HG03460 (cell line): ENCODE results near the gene GABBR2.
"Not testable (repeated sequence)": the region's sequence is repeated elsewhere in the genome, so short reads cannot be mapped to it uniquely, and the experiment has no call there.

Experiments
- ATAC-seq: cut with Tn5 transposase; IDR thresholded peaks from one replicate; pipeline ENCODE4 v1.9.1; 2021; ENCODE audit not compliant: unreplicated experiment

The GABBR2 gene

GRCh38 chr9:98686961-98687855 is 21.5 kb downstream of the GABBR2 start:
- ATAC-seq = no peak

- ATAC-seq = not testable (repeated sequence)
Measured at GRCh38 chr9:98684816-98685215, 23.9 kb downstream of the GABBR2 start.

GRCh38 chr9:98678244-98678842 is 30.4 kb downstream of the GABBR2 start:
- ATAC-seq = no peak

- ATAC-seq = no peak
Measured at GRCh38 chr9:98673681-98674080, 35.1 kb downstream of the GABBR2 start.

- no peak for ATAC-seq
Measured at GRCh38 chr9:98667005-98667640, 41.6 kb downstream of the GABBR2 start.

GRCh38 chr9:98665501-98665900 is 43.2 kb downstream of the GABBR2 start:
- no peak for ATAC-seq

GRCh38 chr9:98660541-98660940 is 48.2 kb downstream of the GABBR2 start:
- no peak for ATAC-seq

- no peak for ATAC-seq
Measured at GRCh38 chr9:98658951-98659351, 49.8 kb downstream of the GABBR2 start.

GRCh38 chr9:98657897-98658296 is 50.8 kb downstream of the GABBR2 start:
- no peak for ATAC-seq

GRCh38 chr9:98656511-98656910 is 52.2 kb downstream of the GABBR2 start:
- ATAC-seq = no peak

- not testable (repeated sequence) for ATAC-seq
Measured at GRCh38 chr9:98655428-98655827, 53.3 kb downstream of the GABBR2 start.

GRCh38 chr9:98654247-98654646 is 54.5 kb downstream of the GABBR2 start:
- ATAC-seq = no peak

GRCh38 chr9:98652741-98653140 is 56.0 kb downstream of the GABBR2 start:
- ATAC-seq = no peak

- no peak for ATAC-seq
Measured at GRCh38 chr9:98652302-98652701, 56.4 kb downstream of the GABBR2 start.

GRCh38 chr9:98647236-98647635 is 61.5 kb downstream of the GABBR2 start:
- no peak for ATAC-seq

- no peak for ATAC-seq
Measured at GRCh38 chr9:98644011-98644410, 64.7 kb downstream of the GABBR2 start.

GRCh38 chr9:98642661-98643312 is 65.9 kb downstream of the GABBR2 start:
- no peak for ATAC-seq

GRCh38 chr9:98641695-98642094 is 67.0 kb downstream of the GABBR2 start:
- no peak for ATAC-seq

- no peak for ATAC-seq
Measured at GRCh38 chr9:98640394-98640793, 68.3 kb downstream of the GABBR2 start.

- no peak for ATAC-seq
Measured at GRCh38 chr9:98639133-98639532, 69.6 kb downstream of the GABBR2 start.

GRCh38 chr9:98637381-98637780 is 71.4 kb downstream of the GABBR2 start:
- ATAC-seq = no peak
